Keratinocyte (primary cell): ENCODE results near the gene ARMH3. TPM values are rescaled to one million over a fixed set of nuclear protein-coding genes. Genes with fewer than 3 reads are reported as not detected.

Experiments used
- DNase-seq: peaks from one replicate; pipeline ENCODE4 v3.0.0-alpha.2; 2011; ENCODE audit warnings: low read depth, missing footprints, low spot score
- FAIRE-seq: peaks from 2 replicates; lab custom pipeline; 2011; peaks lifted over from hg19 to GRCh38; lab: Jason Lieb, UNC
- H2AFZ ChIP-seq: 2 replicates; pipeline ENCODE4 v1.6.0; 2012; ENCODE audit warnings: low read length, control low read depth, inconsistent platforms; ENCODE audit not compliant: control insufficient read depth
- H3K27ac ChIP-seq: 2 replicates; pipeline ENCODE4 v1.5.1; 2011; ENCODE audit warnings: low read length; ENCODE audit not compliant: control insufficient read depth, insufficient read depth
- H3K27me3 ChIP-seq: 3 replicates; pipeline ENCODE4 v1.6.0; 2011; ENCODE audit warnings: low read length; ENCODE audit not compliant: control insufficient read depth, insufficient read depth; ENCODE audit errors: extremely low read depth
- H3K36me3 ChIP-seq, 2 experiments: 2 replicates in 1 of 2; 3 replicates in 1 of 2; pipeline ENCODE4 v1.5.1; 2011; ENCODE audit warnings: low read length in 2 of 2, mild to moderate bottlenecking in 1 of 2; ENCODE audit not compliant: control insufficient read depth in 2 of 2, insufficient read depth in 2 of 2; ENCODE audit errors: extremely low read depth in 1 of 2
- H3K4me1 ChIP-seq: 3 replicates; pipeline ENCODE4 v1.5.1; 2011; ENCODE audit warnings: low read length; ENCODE audit not compliant: control insufficient read depth, insufficient read depth; ENCODE audit errors: extremely low read depth
- H3K4me2 ChIP-seq: 3 replicates; pipeline ENCODE4 v1.6.0; 2011; ENCODE audit warnings: low read depth, low read length; ENCODE audit not compliant: control insufficient read depth, insufficient read depth; ENCODE audit errors: extremely low read depth
- H3K4me3 ChIP-seq, 3 experiments: fragments of 200-600 bp in 1 of 3; sonication (generic) in 1 of 3; 2 replicates in 2 of 3; 3 replicates in 1 of 3; pipeline ENCODE4 v1.5.1; 2011 to 2016; ENCODE audit warnings: low read length in 3 of 3, mild to moderate bottlenecking in 3 of 3, control low read depth in 2 of 3, inconsistent platforms in 1 of 3, low read depth in 1 of 3, mixed read lengths in 1 of 3, mixed run types in 1 of 3, moderate library complexity in 1 of 3; ENCODE audit not compliant: control insufficient read depth in 2 of 3, insufficient read depth in 2 of 3; ENCODE audit errors: extremely low read depth in 1 of 3
- H3K79me2 ChIP-seq: 2 replicates; pipeline ENCODE4 v1.6.0; 2012; ENCODE audit warnings: low read length; ENCODE audit not compliant: control insufficient read depth, insufficient read depth
- H3K9ac ChIP-seq: 3 replicates; pipeline ENCODE4 v1.6.0; 2011; ENCODE audit warnings: low read length; ENCODE audit not compliant: control insufficient read depth, insufficient read depth; ENCODE audit errors: extremely low read depth
- H3K9me1 ChIP-seq: 3 replicates; pipeline ENCODE4 v1.6.0; 2011; ENCODE audit warnings: low read length; ENCODE audit not compliant: control insufficient read depth, insufficient read depth; ENCODE audit errors: extremely low read depth
- H3K9me3 ChIP-seq: 2 replicates; pipeline ENCODE4 v1.5.1; 2012; ENCODE audit warnings: low read depth, low read length; ENCODE audit not compliant: control insufficient read depth
- H4K20me1 ChIP-seq: 3 replicates; pipeline ENCODE4 v1.6.0; 2011; ENCODE audit warnings: low read length; ENCODE audit not compliant: control insufficient read depth, insufficient read depth; ENCODE audit errors: extremely low read depth
- CTCF ChIP-seq, 3 experiments: IDR thresholded peaks in 1 of 3; conservative IDR thresholded peaks in 1 of 3; optimal IDR thresholded peaks in 1 of 3; 2 replicates in 2 of 3; 3 replicates in 1 of 3; pipeline versions ENCODE3 to v1.5.1; 2011; ENCODE audit warnings: low read length in 3 of 3, mild to moderate bottlenecking in 3 of 3, moderate library complexity in 2 of 3, control low read depth in 1 of 3, inconsistent platforms in 1 of 3; ENCODE audit not compliant: insufficient read depth in 2 of 3; ENCODE audit errors: extremely low read depth in 1 of 3
- EZH2 ChIP-seq: IDR thresholded peaks from one replicate; pipeline ENCODE4 v1.6.1; 2012; ENCODE audit warnings: inconsistent platforms, mild to moderate bottlenecking, low read length, moderate library complexity
- dilution Hi-C: fragments of 300-500 bp; cut with MboI; formaldehyde crosslinking; loops from one replicate; pipeline ENCODE4 v1.7.0; 2020; ENCODE audit warnings: low sequenced_read_pairs; ENCODE audit not compliant: extremely low pct_ligation_motif_present
- polyA plus RNA-seq, 5 experiments: library from polyadenylated mRNA; depleted of rRNA in 3 of 5; stranded (reverse) in 3 of 5; stranded (forward) in 1 of 5; unstranded in 1 of 5; fragments of >200 nt; gene quantifications; 1 replicate in 1 of 5; 2 replicates in 3 of 5; 3 replicates in 1 of 5; pipeline versions ENCODE4 v1.2.1 to v1.2.3, GENCODE V29; 2011 to 2012; ENCODE audit warnings: missing spikeins in 2 of 5, low read depth in 1 of 5, low replicate concordance in 1 of 5

The ARMH3 gene
- polyA plus RNA-seq, 1 donor (not counting 4 experiments of a cell fraction or from before 2014, with no cell fraction given), result 25.3 TPM

GRCh38 chr10:101859530-101859929 lies 196.4 kb downstream of the ARMH3 start:
- Histone ChIP-seq H3K9me1 (peaks cover 6% of the 10 kb centered on the region), H3K9ac (no peak overlapping the region), H3K79me2 (no peaks in the 10 kb centered on the region), H2AFZ (no peak overlapping the region), H3K36me3 (peaks cover 0 to 1% of the 10 kb centered on the region in 2 experiments), H3K4me3 (no peak overlapping the region), H3K27ac (no peak overlapping the region), H3K4me1 (no peaks in the 10 kb centered on the region), H3K9me3 (no peaks in the 10 kb centered on the region), H3K27me3 (no peaks in the 10 kb centered on the region), H3K4me2 (no peak overlapping the region), H4K20me1 (no peaks in the 10 kb centered on the region)
- dilution Hi-C loops, result no loop called here
- DNase-seq, result no peak
- FAIRE-seq, result no peak
- no peak for TF ChIP-seq CTCF (optimal IDR thresholded peaks at IDR 0.05 in 1 of 3, IDR thresholded peaks at IDR 0.05 in 1 of 3, conservative IDR thresholded peaks at IDR 0.05 in 1 of 3; ENCODE audit: extremely low read depth in 1 of 3, insufficient read depth in 2 of 3, low read length in 3 of 3)
- no peak for TF ChIP-seq EZH2

- Histone ChIP-seq H3K9me1 (peaks cover 6% of the 10 kb centered on the region), H3K79me2 (no peaks in the 10 kb centered on the region), H3K9me3 (no peaks in the 10 kb centered on the region), H4K20me1 (no peaks in the 10 kb centered on the region), H3K4me1 (no peaks in the 10 kb centered on the region), H3K9ac (no peak overlapping the region), H3K4me2 (no peak overlapping the region), H3K4me3 (no peak overlapping the region), H3K27me3 (no peaks in the 10 kb centered on the region), H2AFZ (no peak overlapping the region), H3K36me3 (peaks cover 0 to 1% of the 10 kb centered on the region in 2 experiments), H3K27ac (no peak overlapping the region)
- TF ChIP-seq CTCF (optimal IDR thresholded peaks at IDR 0.05 in 1 of 3, IDR thresholded peaks at IDR 0.05 in 1 of 3, conservative IDR thresholded peaks at IDR 0.05 in 1 of 3; ENCODE audit: extremely low read depth in 1 of 3, insufficient read depth in 2 of 3, low read length in 3 of 3) (no peak), EZH2 (no peak)
- DNase-seq (no peak), FAIRE-seq (no peak)
- dilution Hi-C loops, result no loop called here
Measured at GRCh38 chr10:101858723-101859500, 197.1 kb downstream of the ARMH3 start.
